Endothelial cell (in vitro differentiated cells): ENCODE data around the gene CCL20. TPM values are rescaled to one million over a fixed set of nuclear protein-coding genes. Genes with fewer than 3 reads are reported as not detected.

ENCODE experiments used
- DNase-seq: peaks from one replicate; pipeline ENCODE4 v3.0.0; 2021; ENCODE audit warnings: low spot score
- H3K27ac Mint-ChIP-seq: one replicate; pipeline ENCODE4 v1.8.0; 2021; ENCODE audit warnings: mixed read lengths, inconsistent platforms; ENCODE audit not compliant: unreplicated experiment
- H3K27me3 Mint-ChIP-seq: one replicate; pipeline ENCODE4 v1.8.0; 2021; ENCODE audit warnings: mild to moderate bottlenecking, moderate library complexity, mixed read lengths, inconsistent platforms; ENCODE audit not compliant: unreplicated experiment
- H3K36me3 Mint-ChIP-seq: one replicate; pipeline ENCODE4 v1.8.0; 2021; ENCODE audit warnings: mild to moderate bottlenecking, low read depth, mixed read lengths, inconsistent platforms; ENCODE audit not compliant: unreplicated experiment
- H3K4me1 Mint-ChIP-seq: one replicate; pipeline ENCODE4 v1.8.0; 2021; ENCODE audit warnings: mild to moderate bottlenecking, mixed read lengths, inconsistent platforms; ENCODE audit not compliant: unreplicated experiment
- H3K4me3 Mint-ChIP-seq: one replicate; pipeline ENCODE4 v1.8.0; 2021; ENCODE audit warnings: mild to moderate bottlenecking, mixed read lengths, inconsistent platforms; ENCODE audit not compliant: unreplicated experiment
- H3K9me3 Mint-ChIP-seq: one replicate; pipeline ENCODE4 v1.8.0; 2021; ENCODE audit warnings: mixed read lengths, inconsistent platforms; ENCODE audit not compliant: unreplicated experiment
- CTCF ChIP-seq: fragments of 200-600 bp; sonication (generic); IDR thresholded peaks from one replicate; pipeline ENCODE4 v1.5.0; 2021; ENCODE audit warnings: antibody characterized with exemption; ENCODE audit not compliant: unreplicated experiment
- total RNA-seq: library from RNA; stranded (reverse); fragmentation: NEBNext Ultra II Directional; extraction: Animal tissue kit (Norgen Biotek cat#: 25700); gene quantifications from one replicate; pipeline ENCODE4 v1.2.1, GENCODE V29; 2021; ENCODE audit not compliant: unreplicated experiment

The CCL20 gene
- total RNA-seq, 1 donor from 2014 or later, result not detected

- DNase-seq, result no peak
- no peak for TF ChIP-seq CTCF
- H3K27ac Mint-ChIP-seq, result no peak overlapping the region
- H3K4me1 Mint-ChIP-seq, result peaks cover 13% of the 10 kb centered on the region
- no peaks in the 10 kb centered on the region for H3K9me3 Mint-ChIP-seq
- H3K27me3 Mint-ChIP-seq, result peaks cover 4% of the 10 kb centered on the region
- no peaks in the 10 kb centered on the region for H3K36me3 Mint-ChIP-seq
- H3K4me3 Mint-ChIP-seq, result no peak overlapping the region
Observed at GRCh38 chr2:227799202-227799601, 14.4 kb upstream of the CCL20 start.

GRCh38 chr2:227802882-227803281 is 10.8 kb upstream of the CCL20 start:
- no peak overlapping the region for H3K27ac Mint-ChIP-seq
- no peak for TF ChIP-seq CTCF
- H3K27me3 Mint-ChIP-seq, result peaks cover 4% of the 10 kb centered on the region
- no peak overlapping the region for H3K4me3 Mint-ChIP-seq
- H3K9me3 Mint-ChIP-seq, result no peaks in the 10 kb centered on the region
- H3K36me3 Mint-ChIP-seq, result no peaks in the 10 kb centered on the region
- H3K4me1 Mint-ChIP-seq, result peaks cover 13% of the 10 kb centered on the region
- no peak for DNase-seq

GRCh38 chr2:227804975-227805374 is 8.7 kb upstream of the CCL20 start:
- no peak for TF ChIP-seq CTCF
- Mint-ChIP-seq H3K36me3 (no peaks in the 10 kb centered on the region), H3K4me1 (peaks cover 13% of the 10 kb centered on the region), H3K27ac (no peak overlapping the region), H3K4me3 (no peak overlapping the region), H3K27me3 (peaks cover 4% of the 10 kb centered on the region), H3K9me3 (no peaks in the 10 kb centered on the region)
- no peak for DNase-seq

- Mint-ChIP-seq H3K9me3 (no peaks in the 10 kb centered on the region), H3K27ac (no peak overlapping the region), H3K4me1 (peaks cover 13% of the 10 kb centered on the region), H3K36me3 (no peaks in the 10 kb centered on the region), H3K4me3 (no peak overlapping the region), H3K27me3 (peaks cover 4% of the 10 kb centered on the region)
- DNase-seq, result no peak
- no peak for TF ChIP-seq CTCF
Observed at GRCh38 chr2:227805578-227805977, 8.1 kb upstream of the CCL20 start.

DNA sequence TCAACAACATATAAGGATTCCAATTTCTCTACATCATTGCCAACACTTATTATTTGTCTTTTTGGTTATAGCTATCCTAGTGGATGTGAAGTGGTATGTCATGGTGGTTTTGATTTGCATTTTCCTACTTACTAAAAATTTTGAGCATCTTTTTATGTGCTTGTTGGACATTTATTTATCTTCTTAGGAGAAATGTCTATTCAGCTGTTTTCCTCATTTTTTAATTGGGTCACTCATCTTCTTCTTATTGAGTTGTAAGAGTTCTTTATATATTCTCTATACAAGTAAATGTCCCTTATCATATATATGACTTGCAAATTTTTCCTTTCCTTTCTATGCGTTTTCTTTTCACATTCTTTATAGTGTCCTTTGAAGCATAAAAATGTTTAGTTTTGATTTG is 4.7 kb upstream of the CCL20 start:
- no peak overlapping the region for H3K4me3 Mint-ChIP-seq
- no peaks in the 10 kb centered on the region for H3K36me3 Mint-ChIP-seq
- DNase-seq, result no peak
- peaks cover 8% of the 10 kb centered on the region for H3K4me1 Mint-ChIP-seq
- TF ChIP-seq CTCF, result no peak
- no peaks in the 10 kb centered on the region for H3K9me3 Mint-ChIP-seq
- H3K27ac Mint-ChIP-seq, result no peak overlapping the region
- H3K27me3 Mint-ChIP-seq, result no peaks in the 10 kb centered on the region
